Activated CD4-positive, alpha-beta T cell treated with anti-CD3 and anti-CD28 coated beads for 36 hours (primary cell): ENCODE data around the gene MAP4. TPM values are rescaled to one million over a fixed set of nuclear protein-coding genes. Genes with fewer than 3 reads are reported as not detected.
"Not testable (repeated sequence)": the region's sequence is repeated elsewhere in the genome, so short reads cannot be mapped to it uniquely, and the experiment has no call there.

ENCODE experiments used
- ATAC-seq: fragments of 200-7000 bp; cut with Tn5 transposase; one replicate; pipeline ENCODE4 v1.10.0; 2021; ENCODE audit warnings: mild to moderate bottlenecking, moderate library complexity
- CTCF ChIA-PET: fragments of 350-600 bp; sonication (Branson Sonifier 250); formaldehyde crosslinking; loops from one replicate; lab custom pipeline; 2021; ENCODE audit warnings: antibody characterized with exemption; lab: Charles Lee
- POLR2A ChIA-PET: fragments of 350-600 bp; sonication (Branson Sonifier 250); formaldehyde crosslinking; loops from one replicate; lab custom pipeline; 2021; ENCODE audit warnings: antibody characterized with exemption, inconsistent platforms; lab: Charles Lee
- DNase-seq: peaks from one replicate; pipeline ENCODE4 v3.0.0-alpha.2; 2020
- H3K27ac Mint-ChIP-seq: one replicate; pipeline ENCODE4 v1.8.0; 2021; ENCODE audit warnings: mixed read lengths
- H3K27me3 Mint-ChIP-seq: one replicate; pipeline ENCODE4 v1.8.0; 2021; ENCODE audit warnings: mixed read lengths
- H3K36me3 Mint-ChIP-seq: one replicate; pipeline ENCODE4 v1.8.0; 2021; ENCODE audit warnings: low read depth, mixed read lengths
- H3K4me1 Mint-ChIP-seq: one replicate; pipeline ENCODE4 v1.8.0; 2021; ENCODE audit warnings: mixed read lengths
- H3K4me3 Mint-ChIP-seq: one replicate; pipeline ENCODE4 v1.8.0; 2021; ENCODE audit warnings: mild to moderate bottlenecking, moderate library complexity, mixed read lengths
- H3K9me3 Mint-ChIP-seq: one replicate; pipeline ENCODE4 v1.8.0; 2021; ENCODE audit warnings: low read depth, mixed read lengths
- intact Hi-C, 2 experiments: fragments of 100-400 bp; cut with DNase I in 1 of 2; cut with micrococcal nuclease in 1 of 2; formaldehyde crosslinking; loops; one replicate each; pipeline versions ENCODE4 v1.14.2 to v1.15.1; 2022 to 2024; cut with DNase I, micrococcal nuclease
- total RNA-seq, 2 experiments: library from RNA; stranded (reverse); gene quantifications; one replicate each; pipeline ENCODE4 v1.2.3, GENCODE V29; 2021

The MAP4 gene
- total RNA-seq, 2 experiments from 2014 or later: 115 to 119 TPM

GRCh38 chr3:47836986-47837385 lies 179.2 kb downstream of the MAP4 start:
- Mint-ChIP-seq H3K4me1 (no peaks in the 10 kb centered on the region), H3K27ac (no peak overlapping the region), H3K27me3 (no peaks in the 10 kb centered on the region), H3K4me3 (no peak overlapping the region), H3K36me3 (peaks cover 47% of the 10 kb centered on the region), H3K9me3 (no peaks in the 10 kb centered on the region)
- DNase-seq: no peak
- intact Hi-C loops: loop anchor here (1.0 to 2.0 kb wide), 3 partner anchors 153 to 314 kb away; no protein-coding TSS in a partner anchor
- ChIA-PET CTCF (interaction anchor here (0.6 to 4.3 kb wide), 21 partner anchors 9 to 321 kb away, joined by 3 to 34 read pairs (median 3); no protein-coding TSS in a partner anchor), POLR2A (interaction anchor here (0.6 to 0.7 kb wide), 2 partner anchors 146 to 176 kb away, joined by 3 to 4 read pairs; no protein-coding TSS in a partner anchor)
- no peak for ATAC-seq

- peaks cover 31% of the 10 kb centered on the region for H3K4me1 Mint-ChIP-seq
- peak overlapping the region; percentile 37 for H3K27ac Mint-ChIP-seq
- H3K4me3 Mint-ChIP-seq, H3K27me3 Mint-ChIP-seq, DNase-seq, ATAC-seq, intact Hi-C loops, H3K9me3 Mint-ChIP-seq, POLR2A ChIA-PET: not testable (repeated sequence)
- CTCF ChIA-PET: interaction anchor here (0.5 to 0.6 kb wide), 2 partner anchors 12 to 446 kb away, joined by 3 read pairs; no protein-coding TSS in a partner anchor
- peaks cover 58% of the 10 kb centered on the region for H3K36me3 Mint-ChIP-seq
These were observed 186.7 kb downstream of the MAP4 start for GRCh38 chr3:47829482-47829881.

- Mint-ChIP-seq H3K36me3 (peaks cover 50% of the 10 kb centered on the region), H3K4me3 (peak overlapping the region; percentile 90), H3K27me3 (no peaks in the 10 kb centered on the region), H3K27ac (peak overlapping the region; percentile 79), H3K9me3 (no peaks in the 10 kb centered on the region), H3K4me1 (peaks cover 36% of the 10 kb centered on the region)
- POLR2A ChIA-PET: interaction anchor here (0.8 to 1.3 kb wide), 2 partner anchors 15 to 24 kb away, joined by 3 to 4 read pairs; no protein-coding TSS in a partner anchor
- intact Hi-C loops: loop anchor here in 1 of 2 experiments (2.0 kb wide), 1 partner anchor 23 kb away; the partner anchor contains the start of gene DHX30
- DNase-seq (peak; percentile 25), ATAC-seq (no peak)
- CTCF ChIA-PET: interaction anchor here (0.6 to 3.6 kb wide), 16 partner anchors 10 to 611 kb away, joined by 3 to 34 read pairs (median 5); partner anchors contain the start of gene DHX30
These were observed 190.6 kb downstream of the MAP4 start for GRCh38 chr3:47825590-47825989.

- peak; percentile 98 for ATAC-seq
- CTCF ChIA-PET: interaction anchor here (0.6 to 3.6 kb wide), 24 partner anchors 9 to 796 kb away, joined by 3 to 34 read pairs (median 4); partner anchors contain the start of gene DHX30
- H3K4me1 Mint-ChIP-seq: peaks cover 36% of the 10 kb centered on the region
- intact Hi-C loops: loop anchor here (1.0 to 2.0 kb wide), 7 partner anchors 22 to 312 kb away; partner anchors contain the start of genes DHX30 (in 2 of the 2), ELP6 (in 1 of the 2) and SMARCC1 (in 1 of the 2)
- peak overlapping the region; percentile 80 for H3K27ac Mint-ChIP-seq
- no peaks in the 10 kb centered on the region for H3K27me3 Mint-ChIP-seq
- peak overlapping the region; percentile 90 for H3K4me3 Mint-ChIP-seq
- H3K36me3 Mint-ChIP-seq: peaks cover 50% of the 10 kb centered on the region
- DNase-seq: peak; percentile 88
- H3K9me3 Mint-ChIP-seq: no peaks in the 10 kb centered on the region
- POLR2A ChIA-PET: interaction anchor here (0.6 to 1.3 kb wide), 4 partner anchors 10 to 1508 kb away, joined by 3 to 6 read pairs (median 4); no protein-coding TSS in a partner anchor
These were observed 191.4 kb downstream of the MAP4 start for GRCh38 chr3:47824541-47825473.

GRCh38 chr3:47817609-47818008 lies 198.6 kb downstream of the MAP4 start:
- CTCF ChIA-PET: interaction anchor here (0.7 to 1.2 kb wide), 4 partner anchors 12 to 55 kb away, joined by 3 to 7 read pairs (median 4); no protein-coding TSS in a partner anchor
- Mint-ChIP-seq H3K27ac (no peak overlapping the region), H3K4me1 (no peaks in the 10 kb centered on the region), H3K36me3 (peaks cover 23% of the 10 kb centered on the region), H3K27me3 (no peaks in the 10 kb centered on the region), H3K9me3 (no peaks in the 10 kb centered on the region), H3K4me3 (no peak overlapping the region)
- DNase-seq (no peak), ATAC-seq (no peak)
- POLR2A ChIA-PET: interaction anchor here (0.5 kb wide), 1 partner anchor 38 kb away, joined by 4 read pairs; no protein-coding TSS in a partner anchor
- intact Hi-C loops: no loop called here

GRCh38 chr3:47813551-47814177 lies 202.6 kb downstream of the MAP4 start:
- H3K27me3 Mint-ChIP-seq: no peaks in the 10 kb centered on the region
- no peak overlapping the region for H3K4me3 Mint-ChIP-seq
- ChIA-PET POLR2A (no interaction called here), CTCF (interaction anchor here (0.7 to 1.0 kb wide), 2 partner anchors 13 to 187 kb away, joined by 3 read pairs; no protein-coding TSS in a partner anchor)
- intact Hi-C loops: no loop called here
- H3K36me3 Mint-ChIP-seq: peaks cover 21% of the 10 kb centered on the region
- H3K9me3 Mint-ChIP-seq: no peaks in the 10 kb centered on the region
- no peak overlapping the region for H3K27ac Mint-ChIP-seq
- ATAC-seq: no peak
- no peaks in the 10 kb centered on the region for H3K4me1 Mint-ChIP-seq
- no peak for DNase-seq

- Mint-ChIP-seq H3K4me1 (peaks cover 24% of the 10 kb centered on the region), H3K4me3 (peak overlapping the region; percentile 96), H3K9me3 (no peaks in the 10 kb centered on the region), H3K27me3 (no peaks in the 10 kb centered on the region), H3K27ac (peak overlapping the region; percentile 55), H3K36me3 (peaks cover 2% of the 10 kb centered on the region)
- intact Hi-C loops: no loop called here
- DNase-seq (no peak), ATAC-seq (no peak)
- CTCF ChIA-PET: interaction anchor here (0.7 to 1.6 kb wide), 5 partner anchors 12 to 292 kb away, joined by 3 to 5 read pairs (median 4); partner anchors contain the start of gene SMARCC1
- POLR2A ChIA-PET: no interaction called here
These were observed 211.6 kb downstream of the MAP4 start for GRCh38 chr3:47804577-47804976.

GRCh38 chr3:47803480-47804025 lies 212.7 kb downstream of the MAP4 start:
- H3K4me1 Mint-ChIP-seq: peaks cover 24% of the 10 kb centered on the region
- peaks cover 2% of the 10 kb centered on the region for H3K36me3 Mint-ChIP-seq
- ATAC-seq (no peak), DNase-seq (no peak)
- no peaks in the 10 kb centered on the region for H3K27me3 Mint-ChIP-seq
- ChIA-PET POLR2A (no interaction called here), CTCF (interaction anchor here (1.0 kb wide), 1 partner anchor 13 kb away, joined by 5 read pairs; no protein-coding TSS in a partner anchor)
- no peaks in the 10 kb centered on the region for H3K9me3 Mint-ChIP-seq
- intact Hi-C loops: loop anchor here (1.0 to 2.0 kb wide), 13 partner anchors 21 to 827 kb away; partner anchors contain the start of genes ELP6 (in 2 of the 2), CCDC12 (in 1 of the 2), CCDC51 (in 1 of the 2) and CDC25A (in 1 of the 2)
- H3K4me3 Mint-ChIP-seq: peak overlapping the region; percentile 96
- peak overlapping the region; percentile 92 for H3K27ac Mint-ChIP-seq

GRCh38 chr3:47802734-47803479 lies 213.3 kb downstream of the MAP4 start, which contains the start of gene DHX30:
Gene DHX30 (plus strand): TSS chr3:47803138. CDS start chr3:47810684, 7,546 bp downstream.
- ChIA-PET CTCF (interaction anchor here (0.6 to 3.0 kb wide), 3 partner anchors 22 to 289 kb away, joined by 3 to 25 read pairs (median 3); partner anchors contain the start of gene ELP6), POLR2A (interaction anchor here (0.9 kb wide), 1 partner anchor 422 kb away, joined by 3 read pairs; the partner anchor contains the start of gene PTPN23)
- H3K27me3 Mint-ChIP-seq: no peaks in the 10 kb centered on the region
- H3K9me3 Mint-ChIP-seq: no peaks in the 10 kb centered on the region
- H3K4me1 Mint-ChIP-seq: peaks cover 24% of the 10 kb centered on the region
- ATAC-seq (peak; percentile 92), DNase-seq (peak; percentile 93)
- intact Hi-C loops: loop anchor here (1.0 to 2.0 kb wide), 14 partner anchors 14 to 826 kb away; partner anchors contain the start of genes ELP6 (in 2 of the 2), CCDC12 (in 1 of the 2), CCDC51 (in 1 of the 2) and CDC25A (in 1 of the 2)
- peak within 1 kb of the TSS; percentile 96 for H3K4me3 Mint-ChIP-seq
- H3K36me3 Mint-ChIP-seq: peaks cover 2% of the 10 kb centered on the region
- H3K27ac Mint-ChIP-seq: peak within 1 kb of the TSS; percentile 98
